GM19395 (cell line): ENCODE measurements around the gene TET3.

Experiments
- ATAC-seq: cut with Tn5 transposase; IDR thresholded peaks from one replicate; pipeline ENCODE4 v1.9.1; 2021; ENCODE audit warnings: mild to moderate bottlenecking, moderate library complexity; ENCODE audit not compliant: unreplicated experiment

TET3 gene

GRCh38 chr2:73986085-73986681 lies 1.5 kb downstream of the TET3 start:
- no peak for ATAC-seq

- no peak for ATAC-seq
Measured at GRCh38 chr2:73987109-73987947, 2.6 kb downstream of the TET3 start.

GRCh38 chr2:73987948-73988700 lies 3.4 kb downstream of the TET3 start:
- ATAC-seq = no peak

GRCh38 chr2:73989972-73990371 lies 5.3 kb downstream of the TET3 start:
- ATAC-seq = no peak

GRCh38 chr2:73990531-73990930 lies 5.8 kb downstream of the TET3 start:
- no peak for ATAC-seq

- ATAC-seq = no peak
Measured at GRCh38 chr2:73992036-73992435, 7.3 kb downstream of the TET3 start.

- ATAC-seq = no peak
Measured at GRCh38 chr2:73993376-73993775, 8.7 kb downstream of the TET3 start.

GRCh38 chr2:73993778-73994177 lies 9.1 kb downstream of the TET3 start:
- no peak for ATAC-seq

GRCh38 chr2:73994178-73994831 lies 9.6 kb downstream of the TET3 start:
- no peak for ATAC-seq

- ATAC-seq = no peak
Measured at GRCh38 chr2:73995810-73996209, 11.1 kb downstream of the TET3 start.

- no peak for ATAC-seq
Measured at GRCh38 chr2:73997813-73998212, 13.1 kb downstream of the TET3 start.

GRCh38 chr2:73998451-73998850 lies 13.7 kb downstream of the TET3 start:
- ATAC-seq = no peak

GRCh38 chr2:73998933-73999332 lies 14.2 kb downstream of the TET3 start:
- ATAC-seq = no peak

- ATAC-seq = no peak
Measured at GRCh38 chr2:73999881-74000597, 15.3 kb downstream of the TET3 start.

- no peak for ATAC-seq
Measured at GRCh38 chr2:74000666-74001065, 16.0 kb downstream of the TET3 start.

GRCh38 chr2:74001121-74001520 lies 16.4 kb downstream of the TET3 start:
- ATAC-seq = no peak

GRCh38 chr2:74001781-74002504 lies 17.2 kb downstream of the TET3 start:
- peak; percentile 59 for ATAC-seq

- ATAC-seq = peak; percentile 91
Measured at GRCh38 chr2:74002505-74003421, 18.1 kb downstream of the TET3 start.
